Measurements from ENCODE around the gene PCLAF.
"Not testable (repeated sequence)": the region's sequence is repeated elsewhere in the genome, so short reads cannot be mapped to it uniquely, and the experiment has no call there.

Gene PCLAF

GRCh38 chr15:64381000-64381751 lies at the start of gene PCLAF:
Gene PCLAF, minus strand, starts transcription at chr15:64381441. Its CDS starts 70 bp downstream, at chr15:64381371.
- peak; percentile 92 for DNase-seq

GRCh38 chr15:64430000-64430735 lies 48.9 kb upstream of the PCLAF start:
- no peak for DNase-seq

GRCh38 chr15:64429448-64429847 lies 48.2 kb upstream of the PCLAF start:
- DNase-seq = no peak

- DNase-seq = peak; percentile 53
Measured at GRCh38 chr15:64426845-64427465, 45.7 kb upstream of the PCLAF start.

GRCh38 chr15:64425221-64425620 lies 44.0 kb upstream of the PCLAF start:
- DNase-seq = no peak

- DNase-seq = no peak
Measured at GRCh38 chr15:64423970-64424369, 42.7 kb upstream of the PCLAF start.

GRCh38 chr15:64422697-64423096 lies 41.5 kb upstream of the PCLAF start:
- DNase-seq = no peak

GRCh38 chr15:64412216-64412615 lies 31.0 kb upstream of the PCLAF start:
- DNase-seq = no peak

- DNase-seq = no peak
Measured at GRCh38 chr15:64400583-64400982, 19.3 kb upstream of the PCLAF start.

- no peak for DNase-seq
Measured at GRCh38 chr15:64398575-64398974, 17.3 kb upstream of the PCLAF start.

- no peak for DNase-seq
Measured at GRCh38 chr15:64396789-64397188, 15.5 kb upstream of the PCLAF start.

- not testable (repeated sequence) for DNase-seq
Measured at GRCh38 chr15:64392471-64392870, 11.2 kb upstream of the PCLAF start.

GRCh38 chr15:64389036-64389435 lies 7.8 kb upstream of the PCLAF start:
- no peak for DNase-seq

- DNase-seq = peak; percentile 93
Measured at GRCh38 chr15:64387562-64388168, 6.4 kb upstream of the PCLAF start, which contains the start of gene TRIP4. Gene TRIP4, plus strand, starts transcription at chr15:64387836. Its CDS starts 28 bp downstream, at chr15:64387864.

GRCh38 chr15:64386291-64386690 lies 5.0 kb upstream of the PCLAF start:
- no peak for DNase-seq

GRCh38 chr15:64383760-64384159 lies 2.5 kb upstream of the PCLAF start:
- no peak for DNase-seq

- not testable (repeated sequence) for DNase-seq
Measured at GRCh38 chr15:64380130-64380870, 941 bp downstream of the PCLAF start.

GRCh38 chr15:64379216-64379960 lies 1.9 kb downstream of the PCLAF start:
- DNase-seq = no peak

GRCh38 chr15:64373360-64373759 lies 7.9 kb downstream of the PCLAF start:
- DNase-seq = no peak

GRCh38 chr15:64371383-64371782 lies 9.9 kb downstream of the PCLAF start:
- not testable (repeated sequence) for DNase-seq

- no peak for DNase-seq
Measured at GRCh38 chr15:64369078-64369607, 12.1 kb downstream of the PCLAF start.

Data from midbrain (tissue), 1 donor.